GM18526 (cell line): ENCODE data around the gene RSBN1L.

Experiments
- POLR2A ChIP-seq: IDR thresholded peaks from 3 replicates; pipeline ENCODE4 v1.6.1; 2011; ENCODE audit not compliant: insufficient read length; ENCODE audit errors: extremely low read depth

RSBN1L gene

DNA sequence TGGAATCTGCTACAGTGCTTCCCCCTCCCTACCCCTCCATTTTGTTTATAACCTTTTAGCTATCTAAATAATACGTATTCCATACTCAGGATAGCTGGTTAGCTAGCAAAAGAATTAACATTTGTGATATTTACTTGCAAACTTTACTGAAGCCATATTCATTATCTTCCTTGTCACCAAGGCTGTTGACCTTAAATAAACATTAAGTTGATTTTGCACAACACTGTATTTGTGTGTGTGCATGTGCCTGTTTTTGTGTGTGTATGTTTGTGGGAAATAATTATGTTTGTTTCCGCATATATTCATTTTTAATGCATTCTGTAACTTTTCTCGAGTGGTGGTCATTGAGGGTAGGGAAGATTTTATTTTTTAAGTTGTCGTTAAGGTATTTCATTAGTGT is 86.1 kb downstream of the RSBN1L start:
- TF ChIP-seq POLR2A: no peak

DNA sequence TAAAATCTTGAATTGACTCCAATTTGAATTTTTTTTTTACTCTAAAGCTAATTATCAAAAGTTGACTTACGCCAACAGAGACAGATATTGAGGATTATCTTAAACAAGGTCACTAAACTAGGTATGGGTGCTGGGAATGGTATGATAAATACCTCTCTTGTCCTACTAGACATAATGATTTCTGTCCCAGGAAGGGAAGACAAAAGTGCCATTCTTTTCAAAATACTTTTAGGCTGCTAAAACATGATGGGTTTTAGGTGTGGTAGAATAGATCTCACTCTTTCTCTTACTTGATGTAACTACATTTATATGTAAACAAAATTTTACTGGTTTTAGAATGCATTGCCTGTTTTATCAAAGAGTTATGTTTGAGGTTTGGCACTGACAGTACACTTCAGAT is 86.9 kb downstream of the RSBN1L start:
- TF ChIP-seq POLR2A: no peak

DNA sequence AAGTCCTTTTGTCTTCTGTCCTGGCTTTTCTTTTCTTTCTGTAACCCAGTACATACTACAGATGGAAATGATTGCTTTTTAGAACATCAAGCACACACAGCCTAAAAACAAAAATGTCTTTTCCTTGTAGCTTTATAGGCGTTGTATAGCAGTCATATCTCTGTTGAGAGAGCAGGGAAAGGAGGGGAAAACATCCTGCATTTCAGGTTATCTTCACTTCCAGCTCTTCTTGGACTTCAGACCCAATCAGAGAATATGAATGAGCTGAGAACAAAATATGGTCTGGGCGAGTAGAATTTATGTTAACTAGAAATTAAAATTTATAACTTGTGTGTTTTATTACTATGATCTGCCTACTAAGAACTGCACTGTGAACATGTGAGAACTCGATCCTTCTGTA is 87.3 kb downstream of the RSBN1L start:
- no peak for TF ChIP-seq POLR2A

DNA sequence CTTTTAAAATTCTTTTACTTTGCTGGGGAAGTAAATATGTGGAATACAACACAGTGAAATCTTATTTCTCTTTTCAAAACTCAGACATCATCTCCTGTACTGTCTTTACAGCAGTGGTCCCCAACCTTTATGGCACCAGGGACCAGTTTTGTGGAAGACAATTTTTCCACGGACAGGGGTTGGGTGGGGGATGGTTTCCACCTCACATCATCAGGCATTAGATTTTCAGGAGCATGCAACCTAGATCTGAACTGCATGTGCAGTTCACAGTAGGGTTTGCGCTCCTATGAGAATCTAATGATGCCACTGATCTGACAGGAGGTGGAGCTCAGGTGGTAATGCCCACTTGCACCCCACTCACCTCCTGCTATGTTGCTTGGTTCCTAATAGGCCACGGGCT is 89.8 kb downstream of the RSBN1L start:
- TF ChIP-seq POLR2A: no peak

DNA sequence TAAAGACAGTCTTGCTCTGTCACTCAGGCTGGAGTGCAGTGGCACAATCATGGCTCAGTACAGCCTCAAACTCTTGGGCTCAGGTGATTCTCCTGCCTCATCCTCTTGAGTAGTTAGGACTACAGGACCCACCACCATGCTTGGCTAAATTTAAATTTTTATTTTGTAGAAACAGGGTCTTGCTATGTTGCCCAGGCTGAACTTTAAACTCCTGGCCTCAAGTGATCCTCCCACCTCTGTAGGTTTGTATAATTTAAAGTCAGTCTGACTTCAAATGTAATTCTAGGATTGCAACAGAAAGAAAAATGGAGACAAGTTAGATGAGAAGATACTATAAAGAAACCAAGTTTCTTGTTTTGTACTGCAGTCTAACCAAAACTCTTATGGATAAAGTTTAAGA is 90.5 kb downstream of the RSBN1L start:
- TF ChIP-seq POLR2A: no peak

DNA sequence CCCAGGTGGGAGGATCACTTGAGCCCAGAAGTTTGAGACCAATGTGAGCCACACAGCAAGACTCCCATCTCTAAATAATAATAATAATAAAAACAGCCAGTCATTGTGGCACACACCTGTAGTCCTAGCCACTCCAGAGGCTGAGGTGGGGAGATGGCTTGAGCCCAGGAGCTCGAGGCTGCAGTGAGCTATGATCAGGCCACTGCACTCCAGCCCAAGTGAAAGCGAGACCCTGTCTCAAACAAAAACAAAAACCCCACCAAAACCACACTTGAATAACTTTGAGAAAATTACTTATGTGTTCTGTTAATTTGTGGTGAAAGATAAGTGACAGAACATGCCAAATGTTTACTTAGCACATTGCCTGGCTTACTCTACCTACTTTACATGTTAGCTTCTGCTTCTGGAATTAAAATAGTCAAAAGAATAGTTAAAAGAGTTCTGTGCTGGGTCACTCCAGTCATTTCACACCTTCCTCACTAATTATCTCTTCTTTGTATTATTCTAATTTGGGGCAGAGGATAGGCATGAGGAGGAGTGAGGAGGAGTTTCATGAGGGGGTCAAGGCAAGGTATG is 92.2 kb downstream of the RSBN1L start:
- no peak for TF ChIP-seq POLR2A

DNA sequence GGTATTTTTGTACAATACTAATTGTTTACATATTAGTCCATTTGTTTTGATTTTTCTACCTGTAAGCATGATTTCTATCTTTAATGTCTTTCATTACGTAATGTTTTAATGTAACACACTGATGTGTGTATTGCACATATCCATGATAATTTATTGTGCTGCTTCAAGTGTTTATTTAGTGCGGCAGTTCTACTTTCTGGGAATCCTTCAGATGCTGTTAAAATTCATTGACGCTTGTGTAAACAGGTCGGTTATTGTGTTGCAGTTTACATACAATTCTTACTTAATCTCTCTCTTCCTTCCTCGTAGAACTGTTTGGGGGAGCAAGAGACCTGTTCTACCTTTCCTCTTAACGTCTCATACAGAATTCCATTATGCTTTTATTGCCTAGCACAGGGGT is 95.1 kb downstream of the RSBN1L start:
- TF ChIP-seq POLR2A: no peak

DNA sequence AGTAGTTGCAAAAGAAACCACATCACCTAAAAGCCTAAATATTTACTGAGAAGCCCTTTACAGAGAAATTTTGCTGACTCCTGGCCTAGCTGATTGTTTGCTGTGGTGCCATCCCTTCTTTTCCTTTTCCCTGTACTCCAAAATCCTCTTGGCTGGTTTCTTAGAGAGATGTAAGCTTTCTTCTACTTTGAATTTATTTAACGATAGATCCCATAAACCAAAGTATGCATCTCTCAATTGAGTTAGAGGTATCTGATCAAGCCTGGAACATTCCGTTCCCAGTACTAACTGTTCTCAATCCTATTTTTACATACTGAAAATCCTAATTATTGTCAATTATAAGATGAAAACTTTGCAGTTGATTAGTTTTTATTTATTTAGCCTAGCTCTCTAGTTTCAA is 95.7 kb downstream of the RSBN1L start:
- no peak for TF ChIP-seq POLR2A

DNA sequence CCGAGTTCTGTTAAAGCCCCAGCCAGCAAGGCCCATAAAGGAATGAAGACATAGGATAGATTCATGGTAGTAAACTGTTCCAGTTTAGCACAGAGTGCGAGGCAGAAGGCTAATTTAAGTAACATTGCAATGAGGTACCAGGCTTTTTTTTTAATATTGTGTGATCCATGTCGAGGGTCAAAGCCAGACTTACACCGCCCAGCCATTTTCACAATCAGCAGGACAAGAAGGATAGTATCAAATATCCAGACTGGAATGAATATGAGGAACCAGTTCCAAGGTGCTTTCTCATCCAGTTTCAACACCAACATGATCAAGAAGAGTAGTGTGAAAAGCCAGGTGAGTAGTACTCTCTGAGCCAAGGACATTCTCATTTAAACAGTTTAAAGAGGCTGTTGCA is 97.7 kb downstream of the RSBN1L start:
- no peak for TF ChIP-seq POLR2A

DNA sequence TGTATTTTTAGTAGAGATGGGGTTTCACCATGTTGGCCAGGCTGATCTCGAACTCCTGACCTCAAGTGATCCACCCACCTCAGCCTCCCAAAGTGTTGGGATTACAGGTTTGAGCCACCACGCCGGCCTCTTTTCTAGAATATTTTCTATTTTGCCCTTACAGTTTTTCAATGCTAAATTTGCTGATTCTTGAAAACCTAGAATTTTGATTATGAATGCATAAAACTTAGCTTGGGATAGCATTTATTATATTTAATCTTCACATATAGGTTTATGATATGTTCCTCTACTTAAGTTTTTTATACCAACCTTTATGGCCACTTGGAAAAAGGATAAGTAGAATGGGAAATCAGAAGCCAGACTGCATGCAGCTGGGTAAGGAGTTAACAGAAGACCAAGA is 99.8 kb downstream of the RSBN1L start:
- TF ChIP-seq POLR2A: no peak

DNA sequence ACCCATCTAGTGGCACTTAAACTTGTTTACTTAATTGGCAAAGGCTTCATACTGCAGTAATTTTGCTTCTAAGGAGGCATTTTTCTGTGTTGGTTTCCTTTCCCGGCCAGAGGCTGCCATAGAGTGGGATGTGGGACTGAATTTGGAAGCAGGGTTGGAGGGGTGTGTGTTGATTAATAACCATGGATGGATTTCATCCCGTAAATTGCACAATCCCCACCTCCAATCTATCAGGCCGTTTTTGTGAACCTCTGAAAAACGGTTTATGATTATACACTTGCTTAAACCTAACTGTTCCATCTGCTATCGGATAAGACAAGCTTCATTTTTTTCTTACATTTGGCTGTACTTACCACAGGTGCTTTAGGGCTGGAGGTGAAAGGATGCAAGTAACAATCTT is 100.7 kb downstream of the RSBN1L start:
- TF ChIP-seq POLR2A: no peak

DNA sequence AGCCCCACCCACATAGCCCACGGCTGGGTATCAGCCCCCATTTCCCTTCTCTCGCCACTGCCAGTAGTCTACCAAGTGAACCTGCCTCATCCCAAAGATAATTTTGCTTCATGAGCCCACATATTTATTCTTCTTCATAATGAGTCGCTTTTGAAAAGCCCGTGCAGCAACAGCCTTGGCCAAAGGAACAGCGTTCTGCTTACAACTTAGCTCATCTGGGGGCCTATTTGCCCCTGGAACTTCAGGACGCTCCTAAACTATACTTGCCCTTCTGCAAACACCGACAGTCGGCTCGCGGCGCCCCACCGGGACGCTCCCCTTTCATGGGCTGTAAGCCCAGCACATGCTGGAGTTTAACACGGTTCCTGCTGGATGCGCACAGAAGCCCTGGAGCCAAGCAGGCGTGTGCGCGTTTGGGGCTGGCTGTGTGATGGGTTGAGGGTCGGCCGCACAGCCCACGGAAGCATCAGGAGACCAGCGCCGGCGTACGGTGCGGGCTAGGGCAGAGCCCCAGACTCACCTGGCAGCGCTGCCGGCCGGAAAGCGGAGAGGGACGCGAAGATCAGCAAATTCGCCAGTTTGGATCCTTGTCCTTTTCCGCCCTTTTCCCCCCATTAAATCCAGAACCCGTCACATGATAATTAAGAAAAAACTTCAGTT is 101.6 kb downstream of the RSBN1L start:
- TF ChIP-seq POLR2A: no peak

DNA sequence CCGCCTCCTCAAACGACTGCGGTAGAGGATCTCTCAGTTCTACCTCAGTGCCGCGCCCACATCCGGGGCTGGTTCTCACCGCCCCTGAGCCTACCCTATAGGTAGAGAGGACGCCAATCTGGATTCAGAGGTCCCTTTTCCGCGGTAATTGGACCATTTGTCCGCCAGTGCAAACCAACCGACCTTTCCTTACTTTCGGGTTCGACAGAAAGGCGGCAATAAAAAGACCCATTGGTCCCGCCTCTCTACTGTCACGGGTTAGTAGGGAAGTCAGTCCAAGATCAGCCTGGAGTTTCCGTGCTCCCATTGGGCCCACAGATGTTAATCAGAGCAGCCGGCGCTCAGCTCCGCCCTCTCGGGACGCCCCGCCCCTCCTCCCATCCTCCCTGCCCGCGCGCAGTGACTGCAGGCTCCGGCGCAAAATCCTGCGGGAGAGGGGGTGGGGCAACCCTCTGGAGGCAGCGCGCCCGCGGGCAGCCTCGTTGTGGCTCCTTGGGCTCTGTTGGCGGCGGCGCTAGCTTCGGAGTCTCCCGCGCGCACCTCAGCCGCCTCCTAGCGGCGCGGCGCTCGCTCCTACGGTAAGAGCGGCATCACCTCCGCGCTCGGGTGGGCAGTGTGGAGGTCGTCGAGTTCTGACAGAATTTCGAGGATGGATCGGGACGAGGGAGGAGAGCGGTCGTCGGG is 102.3 kb downstream of the RSBN1L start, which contains the start of the genes PHTF2 and TMEM60:
PHTF2 (plus strand) TSS at position 380 of the 684 bp plus-strand sequence.
TMEM60 (minus strand) TSS at position 41 of the 684 bp plus-strand sequence. CDS start 4,061 bp downstream, outside the sequence.
- TF ChIP-seq POLR2A: peak; percentile 65

DNA sequence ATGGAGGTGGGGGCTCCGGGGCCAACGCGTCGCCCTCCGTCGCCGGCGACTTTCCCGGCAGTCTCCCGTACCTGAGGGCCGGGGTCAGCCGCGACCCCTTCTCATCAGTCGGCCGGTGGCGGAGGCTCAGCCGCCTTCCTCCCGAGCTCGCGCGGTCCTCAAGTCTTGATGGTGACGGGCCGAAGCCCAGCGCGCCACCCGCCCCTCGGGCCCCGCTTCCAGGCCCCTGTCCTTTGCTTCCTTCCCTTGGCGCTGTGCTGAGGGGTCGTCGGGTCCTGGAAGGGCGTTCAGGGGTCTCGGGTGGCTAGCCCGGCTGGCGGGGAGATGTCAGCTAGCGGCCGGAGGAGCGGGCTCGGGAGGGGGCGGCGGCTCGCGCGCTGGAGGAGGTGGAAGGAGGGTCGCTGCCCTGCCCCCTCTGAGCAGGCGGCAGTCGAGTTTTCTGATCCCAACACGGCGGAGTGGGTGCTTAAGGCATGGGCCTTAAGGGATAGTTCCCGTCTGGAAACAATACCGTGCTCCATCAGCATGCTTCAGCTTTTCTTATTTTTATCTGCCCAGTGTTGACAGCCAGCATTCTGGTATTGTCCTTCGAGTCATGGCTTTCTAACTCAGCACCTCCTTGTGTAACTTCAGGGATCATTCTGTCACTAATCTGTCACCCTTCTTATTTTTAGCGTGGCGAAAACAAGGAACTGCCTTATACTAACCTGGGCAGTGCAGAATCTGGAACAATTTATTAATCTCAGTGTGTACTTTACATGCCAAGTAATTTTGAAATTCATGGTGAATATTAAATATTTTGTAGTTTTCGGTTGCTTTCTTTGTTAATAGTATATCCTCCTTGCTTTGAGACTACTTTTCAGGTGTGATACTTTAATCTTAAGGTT is 103.1 kb downstream of the RSBN1L start:
- TF ChIP-seq POLR2A: no peak

DNA sequence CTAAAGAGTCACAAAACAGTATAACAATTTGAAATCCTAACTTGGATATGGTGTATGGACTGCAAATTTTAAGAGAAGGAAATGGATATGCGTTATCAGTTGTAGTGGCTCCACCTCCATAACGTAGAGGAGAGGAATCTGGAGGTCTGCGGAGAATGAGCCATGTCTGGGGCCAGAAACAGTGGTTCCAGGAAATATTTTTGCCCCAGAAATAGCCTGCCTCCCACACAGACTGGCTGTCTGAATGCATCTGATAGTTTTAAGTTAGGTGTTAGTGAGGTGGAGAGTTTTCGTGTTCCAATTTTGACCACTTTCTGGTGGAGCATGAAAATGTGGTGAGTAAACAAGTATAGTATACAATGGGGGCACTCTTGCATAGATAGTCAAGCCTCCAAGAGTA is 103.9 kb downstream of the RSBN1L start:
- no peak for TF ChIP-seq POLR2A

DNA sequence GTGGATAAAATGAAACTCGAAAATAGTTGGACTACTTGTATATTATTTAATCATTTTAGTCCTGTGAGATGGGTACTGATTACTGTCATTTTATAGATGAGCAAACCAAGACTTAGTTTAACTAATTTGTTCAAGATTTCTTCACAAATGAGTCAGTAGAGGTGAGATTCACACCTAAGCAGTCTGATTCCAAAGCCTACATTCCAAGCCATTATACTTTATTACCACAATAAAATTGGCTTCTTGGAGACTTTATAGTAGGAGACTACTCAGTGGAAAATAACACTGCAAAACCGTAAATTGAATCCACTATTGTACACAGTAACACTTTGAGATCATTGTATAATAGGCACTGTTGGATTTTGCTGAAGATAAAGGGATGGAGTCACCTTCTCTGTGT is 104.5 kb downstream of the RSBN1L start:
- no peak for TF ChIP-seq POLR2A
